GM19467 (cell line): ENCODE results near the gene IRX2.

Experiments
- ATAC-seq: cut with Tn5 transposase; IDR thresholded peaks from one replicate; pipeline ENCODE4 v1.9.1; 2021; ENCODE audit warnings: mild to moderate bottlenecking, moderate library complexity; ENCODE audit not compliant: unreplicated experiment

IRX2 gene

DNA sequence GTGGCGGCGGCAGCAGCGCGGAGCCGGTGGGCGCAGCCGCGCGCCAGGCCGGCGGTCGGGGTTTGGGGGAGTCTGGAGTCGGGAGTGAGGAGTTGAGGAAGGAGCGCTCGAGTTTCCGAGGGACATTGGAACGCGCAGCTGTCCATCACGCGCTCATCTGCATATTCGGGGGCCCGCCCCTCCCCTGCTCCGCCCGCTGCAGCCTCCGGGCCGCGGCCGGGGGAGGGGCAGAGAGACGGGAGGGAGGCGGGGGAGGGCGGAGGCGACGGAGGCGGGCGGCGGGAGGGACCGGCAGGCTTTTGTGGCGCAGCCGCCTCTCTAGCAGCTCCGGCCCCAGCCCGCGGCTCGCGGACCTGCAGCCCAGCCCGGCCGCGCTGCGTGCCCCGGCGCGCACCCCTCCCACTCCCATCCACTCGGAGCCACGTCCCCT is at the start of gene IRX2:
Gene IRX2, minus strand, starts transcription at position 86 of the 430 bp plus-strand sequence. CDS start 264 bp downstream, outside the sequence.
- ATAC-seq: no peak

DNA sequence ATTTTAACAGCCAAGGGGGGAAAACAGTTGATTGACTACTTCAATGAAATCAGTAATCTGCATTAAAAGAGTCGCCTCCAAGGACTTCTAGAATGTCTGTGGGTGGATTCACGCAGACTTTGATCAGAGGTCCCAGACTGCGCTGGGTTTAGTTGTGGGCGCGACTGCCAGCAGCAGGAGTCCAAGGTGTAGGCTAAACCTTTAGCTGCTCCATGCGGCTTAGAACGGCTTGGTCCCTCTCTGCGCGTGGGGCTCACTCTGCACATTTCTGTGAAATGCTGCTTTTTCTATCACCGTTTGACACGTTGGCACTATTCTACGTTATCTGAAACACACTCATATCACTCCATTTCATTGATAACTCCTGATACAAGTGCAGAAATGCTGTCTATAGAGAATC is 48.6 kb upstream of the IRX2 start:
- no peak for ATAC-seq

DNA sequence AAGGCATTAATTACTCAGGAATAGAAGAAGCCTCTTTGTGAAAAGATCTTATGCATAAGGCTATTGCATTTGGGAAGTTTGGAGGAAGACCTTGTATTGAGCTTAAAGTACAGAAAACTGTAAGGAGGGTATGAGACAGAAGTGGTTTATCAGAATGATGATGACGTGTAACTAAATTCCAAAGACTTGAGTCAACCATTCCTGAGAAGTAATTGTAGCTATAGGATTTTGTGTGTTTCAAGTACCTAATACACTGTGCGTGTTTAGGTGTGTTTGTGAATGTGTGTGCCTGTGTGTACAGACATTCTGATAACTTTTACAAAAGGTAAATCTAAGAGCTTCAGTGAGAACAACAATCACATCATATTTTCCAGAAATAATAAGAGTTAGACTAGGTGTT is 46.5 kb upstream of the IRX2 start:
- no peak for ATAC-seq

DNA sequence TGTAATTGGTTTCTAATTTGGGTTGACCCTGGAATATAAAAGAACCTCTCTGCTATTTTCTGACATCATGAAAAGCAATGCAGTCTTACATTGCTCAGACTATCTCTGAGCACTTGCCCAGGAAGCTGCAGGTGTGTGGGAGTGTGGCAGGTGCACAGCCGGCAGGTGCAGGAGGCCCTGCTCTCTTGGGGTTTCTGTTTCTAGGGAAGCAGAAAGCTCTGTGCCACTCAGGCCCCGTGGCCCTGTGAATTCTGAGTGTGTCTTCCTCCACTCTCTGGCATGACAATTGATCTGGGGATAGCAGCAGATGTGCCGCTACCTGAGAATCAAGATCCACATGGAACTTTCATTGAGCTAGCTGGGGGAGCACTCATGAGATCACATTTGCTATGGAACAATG is 45.7 kb upstream of the IRX2 start:
- no peak for ATAC-seq

DNA sequence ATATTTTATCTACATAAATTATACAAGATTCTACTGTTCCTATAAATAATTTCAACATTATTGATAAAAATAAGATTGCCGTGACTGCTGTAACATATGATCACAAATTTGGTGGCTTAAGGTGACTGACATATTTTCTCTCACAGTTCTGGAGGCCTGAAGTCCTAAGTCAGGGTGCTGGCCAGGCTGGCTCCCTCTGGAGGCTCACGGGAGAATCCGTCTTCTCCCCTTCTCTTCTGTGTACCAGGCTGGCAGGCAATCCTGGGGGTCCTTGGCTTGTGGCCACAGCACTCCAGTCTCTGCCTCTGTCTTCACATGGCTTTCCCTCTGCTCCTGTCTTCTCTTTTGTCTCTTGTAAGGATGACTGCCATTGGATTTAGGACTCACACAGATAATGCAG is 31.7 kb upstream of the IRX2 start:
- no peak for ATAC-seq

DNA sequence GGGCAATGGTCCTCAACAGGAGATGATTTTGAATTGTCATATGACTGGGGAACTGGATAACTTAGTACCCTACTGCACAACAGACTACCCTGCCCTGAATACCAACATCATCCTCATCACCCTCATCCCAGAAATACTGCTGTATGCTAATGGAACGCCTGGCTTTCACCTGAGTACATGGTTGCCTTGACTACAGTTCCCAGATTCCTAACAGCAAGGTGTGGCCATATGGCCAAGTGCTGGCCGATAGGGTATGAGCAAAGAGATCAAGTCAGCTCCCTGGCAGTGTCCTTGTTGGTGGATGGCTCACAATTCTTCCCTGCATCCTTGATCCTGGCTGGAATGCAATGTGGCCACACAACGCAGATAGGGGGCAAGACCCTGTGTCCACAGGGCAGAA is 31.2 kb upstream of the IRX2 start:
- ATAC-seq: no peak

DNA sequence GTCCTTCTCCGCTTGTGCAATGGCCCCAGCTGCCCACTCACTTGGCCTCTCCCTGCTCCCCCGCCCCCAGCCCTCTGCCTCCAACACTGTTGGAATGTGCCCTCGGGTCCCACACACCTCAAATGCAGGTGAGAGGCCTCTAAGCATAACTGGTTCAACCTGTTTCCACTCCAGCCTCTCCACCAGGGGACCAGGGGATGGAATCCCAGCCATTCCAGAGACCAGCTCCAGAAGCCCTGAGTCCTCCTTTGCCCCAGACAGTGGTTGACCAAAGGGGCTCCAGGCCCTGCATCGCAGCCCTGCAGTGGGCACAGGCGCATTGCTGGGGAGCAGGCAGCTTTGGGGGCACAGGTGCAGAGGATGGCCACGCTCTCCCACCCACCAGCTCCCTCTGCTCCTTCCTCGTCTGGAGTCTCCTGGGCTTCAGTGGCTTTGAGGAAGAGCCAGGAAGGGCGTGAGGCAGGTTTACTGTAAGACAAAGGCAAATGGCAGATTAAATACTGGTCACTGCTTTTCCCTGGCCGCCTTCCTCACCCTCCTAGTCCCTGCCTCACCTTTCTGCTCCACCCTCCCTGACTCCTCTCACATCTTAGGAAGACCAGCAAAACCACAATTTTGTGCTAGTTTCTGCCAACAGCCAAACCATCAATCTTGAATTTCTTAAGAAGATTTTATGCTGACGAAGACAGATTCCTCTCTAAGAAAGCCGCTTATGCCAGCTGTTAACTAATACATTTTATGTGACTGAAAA is 29.1 kb upstream of the IRX2 start:
- ATAC-seq: no peak

DNA sequence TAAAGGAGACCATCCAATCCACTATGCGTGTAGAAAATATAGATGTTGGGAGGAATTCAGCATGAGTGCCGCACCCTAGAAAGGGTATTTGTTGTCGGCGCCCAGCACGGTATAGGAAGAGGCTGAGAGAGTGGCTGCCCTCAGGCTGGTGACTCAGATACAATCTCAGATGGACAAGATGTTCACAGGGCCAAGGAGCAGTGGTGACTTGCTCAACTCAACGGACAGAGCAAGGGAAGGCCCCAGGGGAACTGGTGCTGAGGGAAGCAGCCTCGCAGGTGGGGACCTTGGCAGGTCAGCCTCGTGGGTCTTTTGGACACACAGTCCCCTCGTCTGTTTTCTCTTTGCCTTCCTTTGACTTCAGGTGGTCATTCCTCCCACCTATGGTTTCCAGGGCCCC is 28.0 kb upstream of the IRX2 start:
- ATAC-seq: no peak

DNA sequence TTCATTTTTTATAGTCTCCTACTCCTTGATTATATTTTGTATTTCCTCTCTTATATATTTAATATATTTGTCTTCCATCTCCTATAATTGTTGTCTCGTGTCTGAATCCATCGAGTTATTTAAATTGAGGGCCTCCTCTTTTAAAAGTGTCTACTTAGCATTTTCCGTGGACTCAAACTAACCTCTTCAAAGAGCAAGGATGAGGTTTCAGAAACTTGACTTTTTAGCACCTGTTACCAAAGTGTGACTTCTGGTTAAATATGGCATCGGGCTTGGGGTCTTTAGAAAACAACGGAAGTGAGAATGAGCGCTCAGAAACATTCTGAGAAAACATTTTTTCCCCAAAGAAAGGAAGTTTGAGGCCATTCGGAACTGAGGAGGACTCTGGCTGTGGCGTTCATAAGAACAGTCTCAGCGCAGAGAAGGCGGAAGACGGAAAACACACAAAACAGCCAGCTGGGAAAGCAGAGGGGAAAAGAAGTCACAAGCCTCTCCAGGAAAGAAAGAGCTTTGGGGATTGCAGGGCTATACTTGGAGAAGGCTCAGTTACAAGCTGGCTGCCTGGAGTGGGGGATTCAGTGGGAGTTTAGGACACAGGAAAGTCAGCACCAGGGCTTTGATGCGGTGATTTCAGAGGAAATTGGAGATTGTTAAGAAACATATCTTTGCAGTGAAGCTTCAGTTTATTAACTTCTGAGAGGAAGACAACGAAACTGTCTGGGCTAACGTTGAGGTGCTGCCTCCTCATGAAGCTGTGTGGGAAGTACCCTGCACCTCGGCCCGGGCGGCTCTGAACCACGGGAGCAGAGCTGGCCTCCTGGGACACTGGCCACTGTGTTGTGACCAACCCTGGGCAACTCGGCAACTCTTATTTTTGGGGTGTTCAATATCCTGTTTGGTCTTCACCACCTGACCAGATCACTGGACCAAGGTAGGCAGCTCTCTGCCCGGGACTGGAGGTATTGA is 25.1 kb upstream of the IRX2 start:
- no peak for ATAC-seq

DNA sequence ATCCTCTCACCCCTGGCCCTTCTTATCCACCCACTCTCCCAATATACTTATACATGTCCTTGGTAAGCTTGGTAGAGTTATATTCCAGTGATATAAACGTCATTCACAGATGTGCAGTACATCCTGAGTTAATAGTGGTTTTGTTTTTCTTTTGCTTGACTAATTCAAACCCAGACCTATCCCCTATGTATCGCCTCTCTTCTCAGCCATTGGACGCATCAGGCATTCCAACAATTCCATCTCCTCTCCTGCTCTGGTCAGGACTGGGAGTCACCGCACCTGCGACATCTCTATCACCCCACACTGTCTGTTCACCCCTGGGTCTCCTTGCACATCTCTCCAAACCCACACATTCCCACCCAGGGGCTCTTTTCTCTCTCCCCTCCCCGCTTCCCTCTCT is 21.9 kb upstream of the IRX2 start:
- no peak for ATAC-seq

DNA sequence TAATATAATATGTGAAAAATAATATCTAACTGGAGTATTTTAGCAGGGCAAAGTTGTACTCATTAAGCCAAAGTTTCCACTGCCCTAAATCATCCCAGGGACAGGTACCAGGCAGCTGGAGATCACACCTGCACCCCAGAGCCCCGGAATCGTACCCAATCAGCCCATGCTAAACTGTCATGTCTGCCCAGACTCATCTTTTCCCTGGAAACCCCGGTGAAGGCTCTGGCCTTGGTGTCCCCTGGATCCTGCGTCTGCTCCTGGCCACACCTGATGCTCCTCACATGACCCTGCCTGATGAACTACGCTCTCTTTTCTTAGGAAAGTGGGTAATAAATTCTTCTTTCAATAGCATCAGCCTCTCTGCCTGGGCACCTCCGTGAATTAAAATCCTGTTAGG is 15.6 kb upstream of the IRX2 start:
- no peak for ATAC-seq

DNA sequence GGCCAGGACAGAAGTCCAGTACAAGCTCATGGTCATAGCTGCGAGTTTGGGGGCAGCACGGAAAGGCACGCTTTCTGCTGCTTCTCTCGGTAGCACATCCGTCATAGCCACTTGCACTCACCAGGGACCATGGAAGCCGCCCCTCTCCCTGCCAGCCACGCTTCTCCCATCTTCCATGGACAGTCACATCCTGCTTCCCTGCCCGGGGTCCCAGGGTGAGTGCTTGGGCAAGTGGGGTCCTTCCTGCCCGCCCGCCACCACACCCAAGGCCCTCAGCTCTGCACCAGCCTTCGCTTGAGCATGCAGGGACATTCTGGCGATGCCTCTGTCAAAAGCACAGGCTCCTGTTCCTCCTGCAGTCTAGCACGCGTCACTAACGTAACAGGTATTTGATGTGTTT is 13.1 kb upstream of the IRX2 start:
- ATAC-seq: no peak

DNA sequence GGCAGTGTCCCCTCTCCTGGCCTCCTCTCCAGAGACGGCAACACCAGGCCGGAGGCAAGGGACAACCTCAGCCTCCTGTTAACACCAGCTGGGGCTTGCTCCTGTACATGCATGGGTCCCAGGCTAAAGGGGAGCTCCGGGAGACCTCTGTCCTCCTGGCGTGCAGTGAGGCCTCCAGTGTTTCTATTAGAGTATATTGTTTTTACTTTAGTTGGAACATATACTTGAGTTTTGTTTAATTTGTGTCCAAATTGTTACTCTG is 12.0 kb upstream of the IRX2 start:
- ATAC-seq: no peak

DNA sequence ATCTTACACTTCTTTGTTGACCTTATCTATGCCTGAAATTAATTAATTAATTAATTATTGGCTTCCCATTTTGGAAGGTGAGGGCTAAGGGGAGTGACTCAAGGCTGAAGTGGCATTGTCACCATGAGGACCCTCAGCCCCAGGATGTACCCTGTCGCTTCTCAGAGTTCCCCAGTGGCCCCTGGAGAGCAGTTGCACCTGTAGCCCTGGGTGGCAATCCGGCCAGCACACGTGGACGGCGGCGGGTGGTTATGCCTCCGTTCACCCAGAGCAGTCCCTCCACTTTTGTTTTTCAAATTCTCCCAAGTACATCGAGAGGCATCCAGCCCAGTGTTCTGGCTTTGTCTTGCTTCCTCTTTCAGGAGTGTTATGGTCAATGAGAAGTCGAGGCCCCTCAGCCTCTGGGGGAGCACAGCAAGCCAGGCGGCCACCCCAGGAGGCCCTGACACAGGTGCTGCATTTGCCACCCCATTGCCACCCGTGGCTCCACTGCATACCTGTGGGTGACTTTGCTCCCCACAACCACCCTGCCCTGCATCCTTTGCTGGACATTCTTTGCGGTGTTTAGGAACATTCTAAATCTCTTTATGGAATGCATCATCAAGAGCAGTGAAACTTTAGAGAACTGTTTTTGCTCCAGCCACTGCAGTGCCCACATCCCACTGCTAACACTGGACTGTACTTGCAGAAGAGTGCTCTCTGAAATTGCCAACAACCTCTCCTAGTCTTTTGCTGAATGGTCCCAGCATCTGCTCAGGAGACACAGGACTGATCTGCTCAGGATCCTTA is 11.5 kb upstream of the IRX2 start:
- no peak for ATAC-seq

DNA sequence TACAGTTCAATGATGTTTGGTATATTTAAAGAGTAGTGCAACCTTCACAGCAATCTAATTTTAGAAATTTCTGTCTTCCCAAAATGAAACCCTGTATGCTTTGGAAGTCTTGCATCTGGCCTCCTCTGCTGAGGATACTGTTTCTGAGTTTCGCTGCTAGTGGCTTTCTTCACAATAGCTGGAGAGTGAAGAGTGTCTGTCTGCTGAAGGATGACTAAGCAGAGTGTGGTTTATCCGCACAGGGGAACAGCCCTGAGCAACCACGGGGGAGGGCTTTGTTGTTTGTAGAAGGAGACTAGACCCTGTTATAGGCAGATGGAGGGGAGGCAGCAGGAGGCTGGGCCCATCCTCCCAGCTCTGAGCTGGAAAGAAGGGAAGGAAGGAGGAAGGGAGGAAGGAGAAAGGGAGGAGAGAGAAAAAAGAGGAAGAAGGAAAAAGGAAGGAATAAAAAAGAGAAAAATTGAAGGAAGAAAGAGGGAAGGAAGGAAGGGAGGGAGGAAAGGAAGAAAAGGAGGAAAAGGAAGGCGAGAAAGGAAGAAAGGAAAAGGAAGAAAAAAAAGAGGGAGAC is 10.5 kb upstream of the IRX2 start:
- no peak for ATAC-seq

DNA sequence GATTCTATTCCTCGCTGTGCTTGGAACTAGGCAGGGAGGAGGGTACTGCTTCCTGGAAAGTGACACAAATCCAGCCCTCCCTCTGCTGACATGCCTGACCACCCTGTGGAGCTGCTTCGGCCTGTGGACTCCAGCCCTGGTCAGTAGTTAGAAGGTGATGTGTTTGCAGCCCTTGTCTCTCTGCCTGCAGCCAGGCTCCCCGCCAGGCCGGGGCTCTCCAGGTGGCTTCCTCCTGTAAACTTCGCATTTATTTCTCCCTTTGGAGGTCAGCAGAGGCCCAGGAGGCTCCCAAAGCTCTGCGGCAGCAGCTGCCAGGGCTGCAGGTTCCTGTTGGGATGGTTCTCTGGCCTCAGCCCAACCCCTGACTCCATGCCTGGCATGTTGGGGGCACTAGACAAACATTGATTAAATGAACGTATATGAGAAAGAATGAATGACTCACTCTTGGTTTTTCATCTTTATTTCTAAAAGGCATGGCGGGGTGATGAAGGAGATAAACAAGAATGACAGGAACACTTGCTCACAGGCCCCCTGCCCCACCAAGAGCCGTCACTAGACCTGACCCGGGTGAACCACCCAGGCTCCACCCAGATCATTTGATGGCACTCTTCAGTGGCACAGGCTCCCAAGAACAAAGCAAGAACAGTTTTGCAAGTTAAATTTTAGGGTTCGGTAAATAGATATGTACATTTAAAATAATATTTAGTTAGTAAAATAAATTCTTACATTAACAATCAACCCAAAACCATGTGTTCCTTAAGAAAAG is 8.4 kb upstream of the IRX2 start:
- no peak for ATAC-seq

DNA sequence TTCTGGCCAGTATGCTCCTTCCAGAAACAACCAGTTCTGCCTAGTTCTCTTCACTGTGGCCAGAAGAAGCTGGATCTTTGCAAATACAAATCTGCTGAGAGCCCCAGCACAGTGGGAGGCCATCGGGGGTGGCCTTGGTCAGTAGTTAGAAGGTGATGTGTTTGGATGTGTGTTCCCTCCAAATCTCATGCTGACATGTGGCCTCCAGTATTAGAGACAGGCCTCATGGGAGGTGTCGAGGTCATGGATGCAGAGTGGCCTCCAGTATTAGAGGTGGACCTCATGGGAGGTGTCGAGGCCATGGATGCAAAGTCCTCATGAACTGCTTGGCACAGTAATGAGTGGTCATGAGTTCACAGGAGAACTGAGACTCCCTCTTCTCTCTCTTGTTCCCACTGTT is 7.6 kb upstream of the IRX2 start:
- no peak for ATAC-seq

DNA sequence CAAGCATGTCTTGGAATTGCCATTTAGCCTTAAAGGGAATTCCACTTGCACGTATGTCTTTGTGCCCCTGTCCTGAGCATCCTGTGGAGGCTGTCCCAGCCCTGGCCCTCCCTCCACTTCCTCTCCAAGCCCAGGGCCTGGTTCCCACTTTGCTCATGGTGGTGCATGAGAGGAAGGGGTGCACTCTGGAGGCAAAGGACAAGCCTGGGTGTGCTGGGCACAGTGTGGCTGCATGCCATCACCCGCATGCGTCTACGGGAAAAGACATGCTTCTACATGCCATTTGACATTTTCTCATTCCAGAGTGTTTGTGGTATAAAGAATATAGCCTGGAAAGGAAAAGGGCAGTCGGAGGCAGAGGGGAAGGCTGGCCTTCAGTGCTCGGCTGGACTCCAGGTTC is 7.2 kb upstream of the IRX2 start:
- no peak for ATAC-seq

DNA sequence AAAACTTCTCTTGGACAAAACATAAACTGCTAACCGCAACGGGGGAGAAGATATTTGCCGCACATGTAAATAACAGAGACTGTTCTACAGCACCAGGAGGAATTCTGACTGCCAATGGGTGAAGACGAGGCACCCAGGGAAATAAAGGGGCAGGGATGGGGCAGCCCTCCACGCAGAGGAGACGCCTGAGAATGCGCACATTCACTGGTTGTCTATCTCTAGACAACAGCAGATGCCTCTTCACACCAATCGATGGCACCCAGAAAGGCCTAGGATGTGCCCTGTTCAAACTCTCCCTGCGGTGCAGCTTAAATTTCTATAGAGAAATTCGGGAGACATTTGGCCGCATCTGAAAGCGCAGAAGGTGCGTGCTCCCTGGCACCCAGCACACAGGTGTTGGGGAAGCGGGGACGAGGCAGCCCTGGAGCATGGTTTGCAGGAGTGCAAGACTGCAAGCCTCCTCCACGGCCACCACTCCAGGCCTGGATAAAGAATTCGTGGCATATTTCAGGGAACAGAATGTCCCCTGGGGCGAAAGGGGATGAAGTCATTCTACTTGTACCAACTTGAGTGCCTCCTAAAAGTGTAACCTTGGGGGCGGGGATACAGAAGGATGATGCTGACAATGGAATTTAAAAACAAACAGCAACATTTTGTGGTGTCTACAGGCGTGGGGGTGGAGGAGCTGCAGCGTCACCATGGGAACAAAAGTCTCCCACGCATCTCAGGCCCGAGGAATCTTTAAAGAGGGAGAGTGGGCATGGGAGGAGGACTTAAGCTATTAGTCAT is 6.3 kb upstream of the IRX2 start:
- ATAC-seq: no peak
